AG09319 (cell line): ENCODE measurements around the gene SMIM11.

Experiments used
- DNase-seq: peaks from one replicate; pipeline ENCODE4 v3.0.0-alpha.2; 2010; ENCODE audit warnings: low read depth; ENCODE audit errors: extremely low read depth
- CTCF ChIP-seq: IDR thresholded peaks from 2 replicates; pipeline ENCODE4 v1.5.1; 2011; ENCODE audit warnings: low read depth, mild to moderate bottlenecking, inconsistent platforms, low read length, moderate library complexity

The SMIM11 gene

DNA sequence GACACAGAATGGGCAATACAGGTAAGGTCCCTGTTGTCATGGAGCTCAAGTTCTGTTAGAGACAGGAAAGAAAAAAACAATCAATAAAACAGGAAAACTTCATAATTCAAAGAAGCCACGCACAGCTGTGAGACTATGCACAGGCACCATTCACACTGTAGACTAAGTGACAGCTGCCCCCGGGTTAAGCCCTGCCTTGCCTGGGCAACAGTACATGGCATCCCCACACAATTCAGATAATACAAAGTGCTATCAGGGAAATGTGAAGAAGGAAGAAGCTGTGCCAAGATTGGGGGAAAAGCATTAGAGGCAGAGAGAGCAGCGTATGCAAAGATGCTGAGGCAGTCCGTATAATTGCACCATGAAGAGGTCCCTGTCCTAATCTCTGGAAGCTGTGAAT is 20.5 kb upstream of the SMIM11 start:
- no peak for DNase-seq
- no peak for TF ChIP-seq CTCF

- TF ChIP-seq CTCF, result no peak
- DNase-seq, result no peak
These were observed 19.7 kb upstream of the SMIM11 start for GRCh38 chr21:34355570-34355969.

- no peak for TF ChIP-seq CTCF
- DNase-seq, result no peak
These were observed 17.4 kb upstream of the SMIM11 start for GRCh38 chr21:34357889-34358288.

GRCh38 chr21:34358866-34359265 is 16.4 kb upstream of the SMIM11 start:
- no peak for TF ChIP-seq CTCF
- DNase-seq, result no peak

DNA sequence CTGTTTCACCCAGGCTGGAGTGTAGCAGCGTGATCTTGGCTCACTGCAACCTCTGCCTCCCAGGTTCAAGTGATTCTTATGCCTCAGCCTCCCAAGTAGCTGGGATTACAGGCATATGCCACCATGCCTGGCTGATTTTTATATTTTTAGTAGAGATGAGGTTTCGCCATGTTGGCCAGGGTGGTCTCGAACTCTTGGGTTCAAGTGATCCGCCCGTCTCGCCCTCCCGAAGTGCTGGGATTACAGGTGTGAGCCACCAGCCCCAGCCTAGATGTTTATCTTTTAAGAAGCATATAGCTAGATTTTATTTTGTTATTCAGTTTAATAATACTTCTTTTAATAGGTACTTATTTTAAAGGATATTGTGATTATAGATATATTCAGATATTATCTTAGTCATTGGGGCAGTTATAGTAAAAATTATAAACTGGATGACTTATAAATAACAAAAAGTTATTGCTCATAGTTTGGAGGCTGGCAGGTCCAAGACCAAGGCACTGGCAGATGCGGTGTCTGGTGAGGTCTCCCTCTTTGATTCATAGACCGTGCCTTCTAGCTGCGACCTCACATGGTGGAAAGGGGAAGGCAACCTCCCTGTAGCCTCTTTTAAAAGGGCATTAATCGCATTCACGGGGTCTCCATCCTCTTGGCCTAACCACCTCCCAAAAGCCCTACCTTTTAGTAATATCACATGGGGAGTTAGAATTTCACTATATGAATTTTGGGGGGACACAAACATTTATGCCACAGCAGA is 14.6 kb upstream of the SMIM11 start:
- TF ChIP-seq CTCF, result no peak
- DNase-seq, result no peak

DNA sequence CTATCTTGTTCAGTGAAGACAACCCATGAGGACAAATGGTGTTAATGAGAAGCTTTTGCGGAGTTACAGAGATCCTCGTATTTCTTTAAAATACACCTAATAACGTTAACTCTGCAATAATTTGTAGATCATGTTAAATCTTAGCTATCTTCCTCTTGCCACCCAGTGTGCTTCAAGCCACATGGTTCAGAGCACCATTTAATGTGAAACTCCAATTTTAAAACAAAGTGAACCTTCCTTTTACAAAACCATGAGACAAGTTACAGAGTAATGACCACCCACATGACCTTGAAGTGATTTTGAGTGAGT is 13.2 kb upstream of the SMIM11 start:
- no peak for DNase-seq
- TF ChIP-seq CTCF, result no peak

DNA sequence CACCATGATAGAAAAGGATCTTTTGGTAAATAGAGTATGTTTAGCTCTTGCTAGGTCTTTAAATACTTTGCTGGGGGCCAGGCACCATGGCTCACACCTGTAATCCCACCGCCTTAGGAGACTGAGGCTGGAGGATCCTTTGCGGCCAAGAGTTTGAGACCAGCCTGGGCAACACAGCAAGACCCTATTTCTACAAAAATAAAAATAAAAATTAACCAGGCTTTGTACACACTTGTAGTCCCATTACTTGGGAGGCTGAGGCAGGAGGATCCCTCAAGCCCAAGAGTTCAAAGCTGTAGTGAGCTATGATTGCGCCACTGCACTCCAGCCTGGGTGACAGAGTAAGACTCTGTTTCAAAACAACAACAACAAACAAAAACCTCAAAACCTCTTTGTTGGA is 12.6 kb upstream of the SMIM11 start:
- no peak for DNase-seq
- TF ChIP-seq CTCF, result no peak
